ENCODE data around the gene SERINC4.
"Not testable (repeated sequence)": the region's sequence is repeated elsewhere in the genome, so short reads cannot be mapped to it uniquely, and the experiment has no call there.

SERINC4 gene

GRCh38 chr15:43763819-43764446 is 36.1 kb downstream of the SERINC4 start:
- in situ Hi-C loops (cut with MboI; ENCODE audit: low sequenced_read_pairs) = no loop called here

- in situ Hi-C loops (cut with MboI; ENCODE audit: low sequenced_read_pairs) = no loop called here
Observed at GRCh38 chr15:43762824-43763223, 37.2 kb downstream of the SERINC4 start.

DNA sequence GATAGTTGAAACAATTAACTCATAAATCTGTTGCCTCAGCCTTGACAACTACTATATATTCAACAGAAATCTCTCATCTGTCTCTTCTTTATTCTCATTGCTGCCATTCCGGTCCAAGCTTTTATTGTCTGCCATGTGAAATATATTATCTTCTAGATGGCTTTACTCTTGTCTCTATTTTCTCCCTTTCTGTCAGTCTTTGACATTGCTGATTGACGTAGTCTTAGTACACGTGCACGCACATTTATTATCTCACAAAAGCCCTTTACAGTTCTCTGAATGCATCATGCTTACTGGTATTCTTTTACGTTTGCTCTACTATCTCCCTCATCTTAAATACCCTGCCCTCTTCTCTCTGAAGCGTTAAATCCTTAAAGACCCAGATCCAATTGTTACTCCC is 48.1 kb downstream of the SERINC4 start:
- in situ Hi-C loops (cut with MboI; ENCODE audit: low sequenced_read_pairs) = no loop called here

DNA sequence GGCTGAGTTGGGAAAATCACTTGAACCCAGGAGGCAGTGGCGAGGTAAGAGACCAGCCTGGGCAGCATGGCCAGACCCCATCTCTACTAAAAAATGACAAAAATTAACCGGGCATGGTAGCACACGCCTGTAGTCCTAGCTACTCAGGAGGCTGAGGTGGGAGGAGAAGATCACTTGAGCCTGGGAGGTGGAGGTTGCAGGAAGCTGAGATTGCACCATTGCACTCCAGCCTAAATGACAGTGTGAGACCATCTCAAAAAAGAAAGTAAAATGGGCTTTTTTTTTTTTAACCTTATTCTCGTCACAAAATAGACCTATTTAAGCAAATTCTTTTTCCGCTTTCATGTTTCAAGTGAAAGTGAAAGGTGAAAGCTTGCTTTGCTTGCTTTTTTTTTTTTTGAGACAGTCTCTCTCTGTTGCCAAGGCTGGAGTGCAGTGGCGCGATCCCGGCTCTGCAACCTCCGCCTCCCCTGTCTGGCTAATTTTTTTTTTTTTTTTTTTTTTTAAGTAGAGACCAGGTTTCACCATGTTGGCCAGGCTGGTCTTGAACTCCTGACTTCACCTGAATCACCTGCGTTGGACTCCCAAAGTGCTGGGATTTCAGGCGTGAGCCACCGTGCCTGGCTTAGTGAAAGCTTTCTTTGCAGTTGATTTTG is 50.2 kb downstream of the SERINC4 start:
- in situ Hi-C loops (cut with MboI; ENCODE audit: low sequenced_read_pairs) = no loop called here

- in situ Hi-C loops (cut with MboI; ENCODE audit: low sequenced_read_pairs) = no loop called here
Observed at GRCh38 chr15:43748376-43748775, 51.6 kb downstream of the SERINC4 start.

- in situ Hi-C loops (cut with MboI; ENCODE audit: low sequenced_read_pairs) = not testable (repeated sequence)
Observed at GRCh38 chr15:43746903-43747309, 53.1 kb downstream of the SERINC4 start.

DNA sequence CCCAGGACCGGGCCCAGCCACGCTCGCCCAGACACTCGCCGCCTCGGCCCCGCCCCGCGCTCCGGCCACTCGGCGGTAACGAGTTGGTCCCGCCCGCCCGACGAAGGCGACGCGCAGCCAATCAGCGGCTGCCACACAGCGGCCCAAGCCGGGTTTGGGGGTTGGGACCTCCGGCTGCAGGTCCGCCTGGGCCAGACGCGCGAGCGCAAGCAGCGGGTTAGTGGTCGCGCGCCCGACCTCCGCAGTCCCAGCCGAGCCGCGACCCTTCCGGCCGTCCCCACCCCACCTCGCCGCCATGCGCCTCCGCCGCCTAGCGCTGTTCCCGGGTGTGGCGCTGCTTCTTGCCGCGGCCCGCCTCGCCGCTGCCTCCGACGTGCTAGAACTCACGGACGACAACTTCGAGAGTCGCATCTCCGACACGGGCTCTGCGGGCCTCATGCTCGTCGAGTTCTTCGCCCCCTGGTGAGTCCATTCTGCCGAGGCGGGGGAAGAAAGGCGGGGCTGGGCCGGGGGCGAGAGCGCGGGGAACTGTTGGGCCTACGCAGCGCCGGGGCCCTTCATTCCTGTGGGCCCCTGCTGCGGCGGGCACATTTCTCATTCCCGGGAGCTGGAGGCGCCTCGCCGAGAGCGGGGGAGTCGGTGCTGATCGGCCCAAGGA is 53.6 kb downstream of the SERINC4 start, which contains the start of gene PDIA3:
Gene PDIA3, plus strand, starts transcription at position 194 of the 658 bp plus-strand sequence. Its CDS starts 102 bp downstream, at position 296.
- in situ Hi-C loops (cut with MboI; ENCODE audit: low sequenced_read_pairs) = not testable (repeated sequence)
